Epithelial cell of proximal tubule (primary cell): Measurements from ENCODE around the gene KLHL29. TPM values are rescaled to one million over a fixed set of nuclear protein-coding genes. Genes with fewer than 3 reads are reported as not detected.
"Not testable (repeated sequence)": the region's sequence is repeated elsewhere in the genome, so short reads cannot be mapped to it uniquely, and the experiment has no call there.

ENCODE experiments used
- DNase-seq: peaks from one replicate; pipeline ENCODE4 v3.0.0-alpha.2; 2011; ENCODE audit warnings: low read depth
- H3K4me3 ChIP-seq: 2 replicates; pipeline ENCODE4 v1.5.1; 2011; ENCODE audit warnings: low read depth, mild to moderate bottlenecking, low read length
- total RNA-seq: library from RNA; depleted of rRNA; stranded (reverse); fragments of >200 nt; gene quantifications from 2 replicates; pipeline ENCODE4 v1.2.3, GENCODE V29; 2015
- TF ChIP-seq, protein P1 (sequence below): conservative IDR thresholded peaks from 2 replicates; pipeline ENCODE4 v1.5.1; 2012; ENCODE audit warnings: low read depth, mild to moderate bottlenecking, low read length

KLHL29 gene
- total RNA-seq: 7.7 and 12.0 TPM in 2 replicates

GRCh38 chr2:23384551-23385343 lies at the start of gene KLHL29:
KLHL29 (plus strand) TSS chr2:23385179; CDS start chr2:23562197, 177,018 bp downstream.
- H3K4me3 ChIP-seq: peak within 1 kb of the TSS; percentile 83
- TF ChIP-seq, protein P1, sequence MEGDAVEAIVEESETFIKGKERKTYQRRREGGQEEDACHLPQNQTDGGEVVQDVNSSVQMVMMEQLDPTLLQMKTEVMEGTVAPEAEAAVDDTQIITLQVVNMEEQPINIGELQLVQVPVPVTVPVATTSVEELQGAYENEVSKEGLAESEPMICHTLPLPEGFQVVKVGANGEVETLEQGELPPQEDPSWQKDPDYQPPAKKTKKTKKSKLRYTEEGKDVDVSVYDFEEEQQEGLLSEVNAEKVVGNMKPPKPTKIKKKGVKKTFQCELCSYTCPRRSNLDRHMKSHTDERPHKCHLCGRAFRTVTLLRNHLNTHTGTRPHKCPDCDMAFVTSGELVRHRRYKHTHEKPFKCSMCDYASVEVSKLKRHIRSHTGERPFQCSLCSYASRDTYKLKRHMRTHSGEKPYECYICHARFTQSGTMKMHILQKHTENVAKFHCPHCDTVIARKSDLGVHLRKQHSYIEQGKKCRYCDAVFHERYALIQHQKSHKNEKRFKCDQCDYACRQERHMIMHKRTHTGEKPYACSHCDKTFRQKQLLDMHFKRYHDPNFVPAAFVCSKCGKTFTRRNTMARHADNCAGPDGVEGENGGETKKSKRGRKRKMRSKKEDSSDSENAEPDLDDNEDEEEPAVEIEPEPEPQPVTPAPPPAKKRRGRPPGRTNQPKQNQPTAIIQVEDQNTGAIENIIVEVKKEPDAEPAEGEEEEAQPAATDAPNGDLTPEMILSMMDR: no peak
- no peak for DNase-seq

- TF ChIP-seq, protein P1: no peak
- H3K4me3 ChIP-seq: no peak overlapping the region
- DNase-seq: no peak
These were observed 49.4 kb upstream of the KLHL29 start for GRCh38 chr2:23335550-23335949.

DNA sequence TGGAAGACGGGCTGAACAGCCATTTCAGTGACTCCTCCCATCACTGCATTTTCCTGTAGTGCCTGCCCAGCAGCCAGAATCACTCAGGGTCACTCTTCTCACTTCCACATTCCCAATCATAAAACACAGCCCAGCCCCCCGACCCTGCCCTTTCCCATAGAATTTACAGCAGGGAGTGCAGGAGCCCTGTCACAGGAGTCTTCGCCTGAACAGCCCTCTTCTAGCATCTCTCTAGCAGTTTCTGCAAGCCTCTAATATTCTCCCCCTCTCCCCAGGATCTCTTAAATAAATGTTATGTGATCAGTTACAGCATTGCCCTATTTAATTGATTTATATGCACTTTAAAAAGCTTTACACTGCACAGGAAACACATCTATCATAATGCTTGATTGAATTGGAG lies 42.9 kb upstream of the KLHL29 start:
- TF ChIP-seq, protein P1: no peak
- no peak for DNase-seq
- no peak overlapping the region for H3K4me3 ChIP-seq

- no peak for DNase-seq
- no peak overlapping the region for H3K4me3 ChIP-seq
- TF ChIP-seq, protein P1: no peak
These were observed 39.0 kb upstream of the KLHL29 start for GRCh38 chr2:23346029-23346428.

- DNase-seq: no peak
These were observed 38.2 kb upstream of the KLHL29 start for GRCh38 chr2:23346781-23347180.

GRCh38 chr2:23347471-23348092 lies 37.4 kb upstream of the KLHL29 start:
- TF ChIP-seq, protein P1: no peak
- DNase-seq: no peak
- H3K4me3 ChIP-seq: no peak overlapping the region

More at GRCh38 chr2:23346781-23347180, 38.2 kb upstream of the KLHL29 start:
- H3K4me3 ChIP-seq: no peak overlapping the region
- TF ChIP-seq, protein P1: no peak

DNA sequence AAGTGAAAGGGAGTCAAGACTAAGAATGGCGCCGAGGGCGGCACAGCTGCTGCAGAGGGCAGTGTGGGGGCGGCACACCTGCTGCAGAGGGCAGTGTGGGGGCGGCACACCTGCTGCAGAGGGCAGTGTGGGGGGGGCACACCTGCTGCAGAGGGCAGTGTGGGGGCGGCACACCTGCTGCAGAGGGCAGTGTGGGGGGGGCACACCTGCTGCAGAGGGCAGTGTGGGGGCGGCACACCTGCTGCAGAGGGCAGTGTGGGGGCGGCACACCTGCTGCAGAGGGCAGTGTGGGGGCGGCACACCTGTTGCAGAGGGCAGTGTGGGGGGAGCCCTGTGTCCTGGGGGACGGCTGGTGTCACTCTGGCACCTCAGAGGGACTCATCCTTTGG lies 36.9 kb upstream of the KLHL29 start:
- not testable (repeated sequence) for DNase-seq, H3K4me3 ChIP-seq
